GM12878 (cell line): ENCODE data around the gene BZW1. TPM values are rescaled to one million over a fixed set of nuclear protein-coding genes. Genes with fewer than 3 reads are reported as not detected.

Source experiments
- ATAC-seq: fragments of 200-7000 bp; cut with Tn5 transposase; 3 replicates; pipeline ENCODE4 v1.9.1; 2020; ENCODE audit warnings: mild to moderate bottlenecking, moderate library complexity
- BruUV-seq: library from RNA; stranded (reverse); fragments of 400-500 nt; replicated peaks from 2 replicates; lab custom pipeline; 2021; lab: Mats Ljungman, UMichigan
- CTCF ChIA-PET: fragments of 300-600 bp; sonication (Branson Sonifier 250); formaldehyde crosslinking; extraction: SDS; loops from one replicate; lab custom pipeline; 2021; ENCODE audit warnings: inconsistent platforms; lab: Yijun Ruan, JAX
- POLR2A ChIA-PET: fragments of 350-600 bp; formaldehyde crosslinking; extraction: SDS; loops from one replicate; lab custom pipeline; 2021; ENCODE audit warnings: inconsistent platforms; lab: Charles Lee
- RAD21 ChIA-PET: fragments of 300-600 bp; sonication (Branson Sonifier 250); formaldehyde crosslinking; loops from one replicate; lab custom pipeline; 2023; ENCODE audit warnings: antibody characterized with exemption; ENCODE audit not compliant: unreplicated experiment; lab: Charles Lee
- SMC1A ChIA-PET: fragments of 300-600 bp; sonication (Branson Sonifier 250); formaldehyde crosslinking; loops from one replicate; lab custom pipeline; 2023; ENCODE audit not compliant: unreplicated experiment, uncharacterized antibody; lab: Charles Lee
- DNase-seq: peaks from one replicate; pipeline ENCODE4 v3.0.0-alpha.2; 2011; ENCODE audit warnings: low read depth, low spot score
- FAIRE-seq: peaks from 3 replicates; lab custom pipeline; 2011; peaks lifted over from hg19 to GRCh38; lab: Jason Lieb, UNC
- H2AFZ ChIP-seq: 2 replicates; pipeline ENCODE4 v1.6.0; 2011; ENCODE audit warnings: low read depth, low read length, control low read depth; ENCODE audit not compliant: control insufficient read depth
- H3K27ac ChIP-seq: 2 replicates; pipeline ENCODE4 v1.5.1; 2011; ENCODE audit warnings: control low read depth; ENCODE audit not compliant: control insufficient read depth, insufficient read depth
- H3K27me3 ChIP-seq, 2 experiments: replicated peaks in 1 of 2; 2 replicates each; pipeline versions ENCODE4 v1.6.0 to v1.6.1; 2011; ENCODE audit warnings: low read length in 1 of 2; ENCODE audit not compliant: control insufficient read depth in 2 of 2, insufficient read depth in 2 of 2
- H3K36me3 ChIP-seq, 2 experiments: 2 replicates each; pipeline ENCODE4 v1.5.1; 2011; ENCODE audit warnings: low read length in 1 of 2; ENCODE audit not compliant: control insufficient read depth in 2 of 2, insufficient read depth in 2 of 2
- H3K4me1 ChIP-seq: 2 replicates; pipeline ENCODE4 v1.6.1; 2011; ENCODE audit warnings: mild to moderate bottlenecking, low read length, moderate library complexity, mixed read lengths; ENCODE audit not compliant: control insufficient read depth, insufficient read depth
- H3K4me2 ChIP-seq: 2 replicates; pipeline ENCODE4 v1.6.0; 2011; ENCODE audit warnings: control low read depth; ENCODE audit not compliant: control insufficient read depth, insufficient read depth
- H3K4me3 ChIP-seq: fragments of 200-600 bp; sonication (generic); 2 replicates; pipeline ENCODE4 v1.5.1; 2016
- H3K79me2 ChIP-seq: 2 replicates; pipeline ENCODE4 v1.6.0; 2011; ENCODE audit warnings: low read length; ENCODE audit not compliant: control insufficient read depth, insufficient read depth
- H3K9ac ChIP-seq: 2 replicates; pipeline ENCODE4 v1.8.0; 2011; ENCODE audit warnings: low read length, control low read depth, mixed read lengths; ENCODE audit not compliant: control insufficient read depth, insufficient read depth
- H3K9me3 ChIP-seq: replicated peaks from 3 replicates; pipeline ENCODE4 v1.5.1; 2011; ENCODE audit warnings: mild to moderate bottlenecking, low read length; ENCODE audit not compliant: control insufficient read depth, insufficient read depth
- H4K20me1 ChIP-seq: 2 replicates; pipeline ENCODE4 v1.6.0; 2011; ENCODE audit not compliant: control insufficient read depth, insufficient read depth
- BHLHE40 ChIP-seq, 2 experiments: fragments of 450-650 bp in 1 of 2; IDR thresholded peaks; 2 replicates each; pipeline ENCODE4 v1.6.1; 2011 to 2017; ENCODE audit warnings: low read depth in 2 of 2, borderline replicate concordance in 1 of 2, improper control_type of control experiment in 1 of 2, low read length in 1 of 2, mild to moderate bottlenecking in 1 of 2
- CHD1 ChIP-seq: IDR thresholded peaks from 2 replicates; pipeline ENCODE4 v1.6.1; 2012; ENCODE audit warnings: low read depth, low read length, improper control_type of control experiment
- LARP7 ChIP-seq: fragments of 450-650 bp; IDR thresholded peaks from 2 replicates; pipeline ENCODE4 v1.6.1; 2017; ENCODE audit warnings: mild to moderate bottlenecking
- RAD21 ChIP-seq: IDR thresholded peaks from 2 replicates; pipeline ENCODE4 v1.6.1; 2011; ENCODE audit warnings: mild to moderate bottlenecking, low read depth, low read length, moderate library complexity; ENCODE audit not compliant: insufficient read depth
- RBBP5 ChIP-seq: fragments of 200-600 bp; sonication (generic); conservative IDR thresholded peaks from 2 replicates; pipeline ENCODE4 v1.6.1; 2016
- YBX1 ChIP-seq: fragments of 450-650 bp; IDR thresholded peaks from 2 replicates; pipeline ENCODE4 v1.6.1; 2016; ENCODE audit warnings: antibody characterized with exemption
- ZNF24 ChIP-seq: fragments of 450-650 bp; IDR thresholded peaks from 2 replicates; pipeline ENCODE4 v1.6.1; 2017; ENCODE audit warnings: antibody characterized with exemption, mild to moderate bottlenecking
- ZNF384 ChIP-seq: IDR thresholded peaks from 2 replicates; pipeline ENCODE4 v1.6.1; 2012; ENCODE audit warnings: low read depth, mild to moderate bottlenecking, low read length, improper control_type of control experiment, borderline replicate concordance
- WGBS: methylation state at CpG from one replicate; pipeline ENCODE4 v1.1.6; 2016; ENCODE audit warnings: low lambda C conversion rate; ENCODE audit not compliant: insufficient replicate concordance, insufficient coverage; ENCODE audit errors: missing lambda C conversion rate; 5-methylcytosine and 5-hydroxymethylcytosine counted together
- in situ Hi-C: fragments of 300-500 bp; cut with MboI; formaldehyde crosslinking; loops from 9 replicates; pipeline ENCODE4 v1.14.3; 2018; ENCODE audit warnings: mixed read lengths
- intact Hi-C: fragments of 100-400 bp; cut with micrococcal nuclease; formaldehyde crosslinking; loops from one replicate; pipeline ENCODE4 v1.14.2; 2022; ENCODE audit not compliant: unreplicated experiment
- polyA plus RNA-seq, 11 experiments: library from polyadenylated mRNA; depleted of rRNA in 4 of 11; unstranded in 6 of 11; stranded (reverse) in 5 of 11; fragments of >200 nt; fragmentation: Nextera tagmentation in 4 of 11; fragmentation: Illumina TruSeq in 1 of 11; extraction: Ambion mirVana in 4 of 11; extraction: Trizol in 1 of 11; gene quantifications; 1 replicate in 1 of 11; 2 replicates in 10 of 11; pipeline versions ENCODE4 v1.2.1 to v1.2.3, GENCODE V29; 2011 to 2016; ENCODE audit warnings: inconsistent platforms in 2 of 11, missing spikeins in 2 of 11, low read depth in 1 of 11
- total RNA-seq, 4 experiments: library from RNA; depleted of rRNA in 3 of 4; stranded (reverse); fragments of >200 nt in 3 of 4; fragmentation: Illumina TruSeq in 1 of 4; extraction: Trizol in 1 of 4; gene quantifications; 2 replicates each; pipeline versions ENCODE4 v1.2.1 to v1.2.3, GENCODE V29; 2013 to 2021
- TF ChIP-seq, protein P1 (sequence below): fragments of 450-650 bp; formaldehyde crosslinking; IDR thresholded peaks from 2 replicates; pipeline ENCODE4 v1.4.0; 2020; ENCODE audit warnings: mild to moderate bottlenecking, moderate library complexity
- TF ChIP-seq, protein P2 (sequence below): IDR thresholded peaks from 2 replicates; pipeline ENCODE4 v1.6.1; 2012; ENCODE audit warnings: low read depth, low read length, improper control_type of control experiment
- TF ChIP-seq, protein P3 (sequence below): IDR thresholded peaks from 2 replicates; pipeline ENCODE4 v1.6.1; 2011; ENCODE audit warnings: mild to moderate bottlenecking, low read depth, low read length, moderate library complexity; ENCODE audit not compliant: insufficient replicate concordance

BZW1 gene
- total and polyA plus RNA-seq, 10 of the 15 experiments (the other 5 are each of a cell fraction or from before 2014, with no cell fraction given) = 186 to 349 (median 269) TPM

DNA sequence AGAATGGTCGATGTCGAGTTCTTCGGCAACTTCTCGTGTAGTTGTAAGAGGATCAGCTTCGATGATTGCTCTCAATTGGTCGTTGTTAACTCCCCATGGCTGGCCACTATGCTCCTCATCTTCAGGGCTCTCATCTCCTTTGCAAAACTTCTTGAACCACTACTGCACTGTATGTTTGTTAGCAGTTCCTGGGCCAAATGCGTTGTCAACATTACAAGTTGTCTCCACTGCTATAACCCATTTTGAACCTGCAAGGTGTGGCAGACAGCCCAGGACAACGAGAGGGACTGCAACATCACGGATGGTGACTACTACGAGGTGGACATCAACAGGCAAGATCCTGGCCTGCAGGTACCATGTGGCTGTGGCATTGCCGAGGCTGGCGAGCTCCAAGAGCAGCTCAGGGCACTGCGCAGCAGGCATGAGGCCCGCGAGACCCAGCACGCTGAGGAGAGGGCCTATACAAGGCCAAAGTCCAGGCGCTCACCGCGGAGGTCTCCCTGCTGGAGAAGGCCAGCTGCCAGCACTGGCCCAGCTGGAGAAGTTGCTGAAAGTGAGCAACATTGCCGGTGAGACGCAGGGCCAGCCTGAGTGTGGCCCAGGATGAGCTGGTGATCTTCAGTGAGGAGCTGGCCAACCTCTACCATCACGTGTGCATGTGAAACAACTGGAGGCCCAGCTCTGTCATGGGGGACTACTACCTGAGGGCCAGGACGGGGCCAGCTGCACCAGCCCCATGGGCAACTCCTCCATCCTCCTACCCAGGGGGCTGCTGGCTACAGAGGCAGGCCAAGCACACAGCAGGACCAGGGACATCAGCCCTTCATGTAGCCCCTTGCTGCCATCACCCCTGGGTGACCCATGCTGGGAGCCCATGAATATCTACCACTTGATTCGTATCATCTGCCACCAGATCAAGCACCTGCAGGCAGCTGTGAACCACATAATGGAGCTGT is 32.6 kb downstream of the BZW1 start (continued):
- TF ChIP-seq ZNF24 = no peak
- no peak for TF ChIP-seq YBX1

DNA sequence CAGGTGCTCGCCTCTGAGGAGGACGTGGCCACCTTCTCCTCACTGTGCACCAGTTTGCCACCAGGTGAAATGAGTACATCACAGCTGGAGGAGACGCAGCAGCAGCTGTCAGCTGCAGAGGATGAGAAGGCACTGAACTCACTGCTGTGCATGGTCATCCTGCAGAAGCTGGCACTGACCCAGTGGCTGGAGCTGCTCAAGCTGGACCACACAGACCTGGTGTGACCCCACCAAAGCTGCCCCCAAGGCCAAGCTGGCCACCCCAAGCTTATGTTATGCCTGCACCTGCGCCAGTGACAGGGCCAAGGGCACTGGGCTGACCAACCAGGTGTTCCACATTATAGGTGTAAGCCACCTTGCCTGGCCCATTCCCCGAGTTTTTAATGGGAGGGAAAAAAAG is 33.5 kb downstream of the BZW1 start:
- Histone ChIP-seq H3K36me3 (no peaks in the 10 kb centered on the region), H3K4me1 (no peaks in the 10 kb centered on the region), H3K79me2 (no peaks in the 10 kb centered on the region), H3K27ac (no peak overlapping the region), H2AFZ (no peak overlapping the region), H3K27me3 (no peaks in the 10 kb centered on the region), H3K9me3 (no peaks in the 10 kb centered on the region), H3K4me2 (no peak overlapping the region), H3K4me3 (no peak overlapping the region), H3K9ac (no peak overlapping the region), H4K20me1 (no peaks in the 10 kb centered on the region)
- FAIRE-seq = no peak
- ATAC-seq = no peak
- RAD21 ChIA-PET = interaction anchor here (1.3 kb wide), 1 partner anchor 224 kb away, joined by 3 read pairs; no protein-coding TSS in a partner anchor
- no TSS peak for BruUV-seq
- intact Hi-C loops = no loop called here
- SMC1A ChIA-PET = interaction anchor here (0.5 kb wide), 1 partner anchor 169 kb away, joined by 3 read pairs; no protein-coding TSS in a partner anchor
- CTCF ChIA-PET = interaction anchor here (1.1 kb wide), 1 partner anchor 19 kb away, joined by 3 read pairs; no protein-coding TSS in a partner anchor
- WGBS = 48% methylated on average over 5 of the region's 5 CpGs
- in situ Hi-C loops = no loop called here
- POLR2A ChIA-PET = no interaction called here
- no peak for DNase-seq
- TF ChIP-seq RAD21 = no peak
- TF ChIP-seq, protein P1, sequence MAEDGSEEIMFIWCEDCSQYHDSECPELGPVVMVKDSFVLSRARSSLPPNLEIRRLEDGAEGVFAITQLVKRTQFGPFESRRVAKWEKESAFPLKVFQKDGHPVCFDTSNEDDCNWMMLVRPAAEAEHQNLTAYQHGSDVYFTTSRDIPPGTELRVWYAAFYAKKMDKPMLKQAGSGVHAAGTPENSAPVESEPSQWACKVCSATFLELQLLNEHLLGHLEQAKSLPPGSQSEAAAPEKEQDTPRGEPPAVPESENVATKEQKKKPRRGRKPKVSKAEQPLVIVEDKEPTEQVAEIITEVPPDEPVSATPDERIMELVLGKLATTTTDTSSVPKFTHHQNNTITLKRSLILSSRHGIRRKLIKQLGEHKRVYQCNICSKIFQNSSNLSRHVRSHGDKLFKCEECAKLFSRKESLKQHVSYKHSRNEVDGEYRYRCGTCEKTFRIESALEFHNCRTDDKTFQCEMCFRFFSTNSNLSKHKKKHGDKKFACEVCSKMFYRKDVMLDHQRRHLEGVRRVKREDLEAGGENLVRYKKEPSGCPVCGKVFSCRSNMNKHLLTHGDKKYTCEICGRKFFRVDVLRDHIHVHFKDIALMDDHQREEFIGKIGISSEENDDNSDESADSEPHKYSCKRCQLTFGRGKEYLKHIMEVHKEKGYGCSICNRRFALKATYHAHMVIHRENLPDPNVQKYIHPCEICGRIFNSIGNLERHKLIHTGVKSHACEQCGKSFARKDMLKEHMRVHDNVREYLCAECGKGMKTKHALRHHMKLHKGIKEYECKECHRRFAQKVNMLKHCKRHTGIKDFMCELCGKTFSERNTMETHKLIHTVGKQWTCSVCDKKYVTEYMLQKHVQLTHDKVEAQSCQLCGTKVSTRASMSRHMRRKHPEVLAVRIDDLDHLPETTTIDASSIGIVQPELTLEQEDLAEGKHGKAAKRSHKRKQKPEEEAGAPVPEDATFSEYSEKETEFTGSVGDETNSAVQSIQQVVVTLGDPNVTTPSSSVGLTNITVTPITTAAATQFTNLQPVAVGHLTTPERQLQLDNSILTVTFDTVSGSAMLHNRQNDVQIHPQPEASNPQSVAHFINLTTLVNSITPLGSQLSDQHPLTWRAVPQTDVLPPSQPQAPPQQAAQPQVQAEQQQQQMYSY = no peak
- no peak for TF ChIP-seq BHLHE40 (IDR thresholded peaks at IDR 0.05; ENCODE audit: borderline replicate concordance in 1 of 2, low read depth in 2 of 2, low read length in 1 of 2)
- no peak for TF ChIP-seq CHD1
- TF ChIP-seq, protein P2, sequence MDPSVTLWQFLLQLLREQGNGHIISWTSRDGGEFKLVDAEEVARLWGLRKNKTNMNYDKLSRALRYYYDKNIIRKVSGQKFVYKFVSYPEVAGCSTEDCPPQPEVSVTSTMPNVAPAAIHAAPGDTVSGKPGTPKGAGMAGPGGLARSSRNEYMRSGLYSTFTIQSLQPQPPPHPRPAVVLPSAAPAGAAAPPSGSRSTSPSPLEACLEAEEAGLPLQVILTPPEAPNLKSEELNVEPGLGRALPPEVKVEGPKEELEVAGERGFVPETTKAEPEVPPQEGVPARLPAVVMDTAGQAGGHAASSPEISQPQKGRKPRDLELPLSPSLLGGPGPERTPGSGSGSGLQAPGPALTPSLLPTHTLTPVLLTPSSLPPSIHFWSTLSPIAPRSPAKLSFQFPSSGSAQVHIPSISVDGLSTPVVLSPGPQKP = no peak
- TF ChIP-seq LARP7 = no peak
- TF ChIP-seq, protein P3, sequence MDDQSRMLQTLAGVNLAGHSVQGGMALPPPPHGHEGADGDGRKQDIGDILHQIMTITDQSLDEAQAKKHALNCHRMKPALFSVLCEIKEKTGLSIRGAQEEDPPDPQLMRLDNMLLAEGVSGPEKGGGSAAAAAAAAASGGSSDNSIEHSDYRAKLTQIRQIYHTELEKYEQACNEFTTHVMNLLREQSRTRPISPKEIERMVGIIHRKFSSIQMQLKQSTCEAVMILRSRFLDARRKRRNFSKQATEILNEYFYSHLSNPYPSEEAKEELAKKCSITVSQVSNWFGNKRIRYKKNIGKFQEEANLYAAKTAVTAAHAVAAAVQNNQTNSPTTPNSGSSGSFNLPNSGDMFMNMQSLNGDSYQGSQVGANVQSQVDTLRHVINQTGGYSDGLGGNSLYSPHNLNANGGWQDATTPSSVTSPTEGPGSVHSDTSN = no peak
- no peak for TF ChIP-seq RBBP5
- no peak for TF ChIP-seq ZNF384
